Suprapubic skin (tissue), 4 donors: Measurements from ENCODE around the gene PWWP2B. TPM values are rescaled to one million over a fixed set of nuclear protein-coding genes. Genes with fewer than 3 reads are reported as not detected.
A peak's percentile ranks its signal among the peaks of the same experiment; 100 is the strongest.

Experiments used
- DNase-seq, 2 donors: peaks; one replicate each; pipeline ENCODE4 v3.0.0-alpha.2; 2019; ENCODE audit warnings: low spot score in 2 of 2
- H3K27ac ChIP-seq: fragments of 200-600 bp; sonication (generic); one replicate; pipeline ENCODE4 v1.5.1; 2019
- H3K27me3 ChIP-seq: fragments of 200-600 bp; sonication (generic); one replicate; pipeline ENCODE4 v1.5.1; 2019
- H3K36me3 ChIP-seq: fragments of 200-600 bp; sonication (generic); one replicate; pipeline ENCODE4 v1.5.1; 2019
- H3K4me1 ChIP-seq: fragments of 200-600 bp; sonication (generic); one replicate; pipeline ENCODE4 v1.5.1; 2019
- H3K4me3 ChIP-seq: fragments of 200-600 bp; sonication (generic); one replicate; pipeline ENCODE4 v1.5.1; 2019; ENCODE audit warnings: mild to moderate bottlenecking
- H3K9me3 ChIP-seq: fragments of 200-600 bp; sonication (generic); one replicate; pipeline ENCODE4 v1.5.1; 2019
- EP300 ChIP-seq: sonication (generic); formaldehyde crosslinking; IDR thresholded peaks from one replicate; pipeline ENCODE4 v1.6.1; 2017; ENCODE audit warnings: antibody characterized with exemption
- POLR2A ChIP-seq, 2 donors: fragments of 450-650 bp; IDR thresholded peaks; one replicate each; pipeline ENCODE4 v1.6.1; 2017; ENCODE audit warnings: antibody characterized with exemption in 2 of 2, mild to moderate bottlenecking in 2 of 2, moderate library complexity in 2 of 2
- POLR2AphosphoS5 ChIP-seq, 3 donors: sonication (generic); formaldehyde crosslinking; IDR thresholded peaks; one replicate each; pipeline ENCODE4 v1.6.1; 2017; ENCODE audit warnings: antibody characterized with exemption in 3 of 3
- WGBS: methylation state at CpG from one replicate; pipeline ENCODE4 v1.1.5; 2018; 5-methylcytosine and 5-hydroxymethylcytosine counted together
- total RNA-seq, 4 donors: library from RNA; depleted of rRNA; stranded (reverse); fragments of >200 nt; gene quantifications; one replicate each; pipeline ENCODE4 v1.1.0, GENCODE V29; 2016
- TF ChIP-seq, protein P1 (sequence below), 2 donors: fragments of 200-600 bp in 1 of 2; fragments of 450-650 bp in 1 of 2; sonication (generic) in 1 of 2; IDR thresholded peaks; one replicate each; pipeline ENCODE4 v1.5.1; 2016 to 2019; ENCODE audit warnings: antibody characterized with exemption in 2 of 2, mild to moderate bottlenecking in 1 of 2, moderate library complexity in 1 of 2

Gene PWWP2B
- total RNA-seq, 4 donors from 2014 or later = 15.2 to 19.4 (median 18.3) TPM

DNA sequence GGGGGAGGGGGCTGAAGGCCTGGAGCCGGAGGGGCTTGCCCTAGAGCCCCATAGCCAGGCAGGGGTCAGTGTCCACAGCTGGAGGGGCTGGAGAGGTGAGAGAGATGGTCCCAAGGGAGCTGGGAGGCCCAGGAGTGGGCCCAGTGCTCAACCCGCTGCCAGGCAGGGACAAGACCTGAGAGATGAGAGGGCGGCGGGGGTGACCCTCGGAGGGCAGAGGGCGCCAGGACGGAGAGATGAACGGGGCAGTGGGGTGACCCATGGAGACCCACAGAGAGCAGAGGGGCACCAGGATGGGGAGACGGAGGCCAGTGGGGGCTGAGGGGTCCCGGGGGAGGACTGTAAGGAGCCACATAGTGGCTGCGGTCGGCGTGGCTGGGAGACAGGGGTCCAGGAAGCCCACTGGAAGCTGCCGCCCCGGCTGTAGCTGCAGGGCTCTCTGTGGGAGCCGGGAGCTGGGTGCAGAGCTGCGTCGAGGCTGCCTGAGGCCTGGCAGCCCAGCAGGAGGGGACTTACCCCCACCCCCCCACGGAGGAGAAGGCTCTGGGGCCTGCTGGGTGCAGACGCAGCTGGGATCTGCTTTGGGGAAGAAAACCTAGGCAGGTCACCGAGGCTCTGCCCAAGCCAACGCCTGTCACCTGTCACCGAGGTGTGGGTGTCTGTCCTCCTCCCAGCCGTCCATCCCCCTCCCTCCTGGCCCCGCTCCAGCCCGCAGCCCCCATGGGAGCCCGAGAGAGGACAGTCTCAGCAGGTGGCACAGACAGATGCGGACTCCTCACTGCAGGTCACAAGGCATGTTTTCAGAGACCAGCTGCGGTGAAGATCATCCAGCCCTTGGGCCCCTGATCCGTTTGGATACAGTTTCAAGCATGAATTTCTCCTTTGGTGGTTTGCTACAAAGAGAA lies 25.1 kb downstream of the PWWP2B start:
- H3K4me1 ChIP-seq = peaks cover 76% of the 10 kb centered on the region
- no peak for DNase-seq

DNA sequence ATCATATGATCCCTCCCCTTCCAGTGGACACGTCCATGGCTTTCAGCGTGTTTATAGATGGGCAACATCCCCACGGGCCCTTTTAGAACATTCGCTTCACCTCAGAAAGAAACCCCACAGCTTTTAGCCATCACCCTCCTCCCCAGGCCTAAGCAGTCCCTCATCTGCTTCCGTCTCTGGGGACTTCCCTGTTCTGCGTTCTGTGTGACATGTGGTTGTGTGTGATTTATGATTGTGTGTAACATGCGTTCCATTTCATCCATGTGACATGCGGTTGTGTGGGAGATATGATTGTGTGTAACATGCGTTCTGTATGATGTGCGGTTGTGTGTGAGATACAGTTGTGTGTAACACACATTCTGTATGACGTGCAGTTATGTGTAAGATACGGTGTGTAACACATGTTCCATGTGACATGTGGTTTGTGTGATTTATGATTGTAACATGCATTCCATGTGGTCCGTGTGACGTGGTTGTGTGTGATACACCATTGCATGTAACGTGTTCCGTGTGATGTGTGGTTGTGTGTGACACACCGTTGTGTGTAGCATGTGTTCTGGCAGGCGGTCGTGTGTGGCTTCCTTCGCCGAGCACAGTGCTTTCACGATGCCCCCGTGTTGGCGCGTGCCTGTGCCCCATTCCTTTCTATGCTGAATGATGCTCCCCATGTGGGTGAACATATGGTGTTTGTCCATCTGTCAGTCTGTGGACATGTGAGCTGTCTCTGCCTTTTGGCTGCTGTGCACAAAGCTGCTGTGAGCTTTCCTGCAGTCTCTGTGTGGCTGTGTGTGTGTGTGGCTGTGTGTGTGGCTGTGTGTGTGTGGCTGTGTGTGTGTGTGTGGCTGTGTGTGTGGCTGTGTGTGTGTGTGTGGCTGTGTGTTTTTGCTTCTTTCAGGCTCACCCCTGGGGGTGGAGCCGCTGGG lies 26.2 kb downstream of the PWWP2B start:
- H3K27me3 ChIP-seq = no peaks in the 10 kb centered on the region
- no peak for TF ChIP-seq POLR2A (IDR thresholded peaks at IDR 0.05)
- no peak for TF ChIP-seq POLR2AphosphoS5 (IDR thresholded peaks at IDR 0.05)
- no peak for TF ChIP-seq EP300
- TF ChIP-seq, protein P1, sequence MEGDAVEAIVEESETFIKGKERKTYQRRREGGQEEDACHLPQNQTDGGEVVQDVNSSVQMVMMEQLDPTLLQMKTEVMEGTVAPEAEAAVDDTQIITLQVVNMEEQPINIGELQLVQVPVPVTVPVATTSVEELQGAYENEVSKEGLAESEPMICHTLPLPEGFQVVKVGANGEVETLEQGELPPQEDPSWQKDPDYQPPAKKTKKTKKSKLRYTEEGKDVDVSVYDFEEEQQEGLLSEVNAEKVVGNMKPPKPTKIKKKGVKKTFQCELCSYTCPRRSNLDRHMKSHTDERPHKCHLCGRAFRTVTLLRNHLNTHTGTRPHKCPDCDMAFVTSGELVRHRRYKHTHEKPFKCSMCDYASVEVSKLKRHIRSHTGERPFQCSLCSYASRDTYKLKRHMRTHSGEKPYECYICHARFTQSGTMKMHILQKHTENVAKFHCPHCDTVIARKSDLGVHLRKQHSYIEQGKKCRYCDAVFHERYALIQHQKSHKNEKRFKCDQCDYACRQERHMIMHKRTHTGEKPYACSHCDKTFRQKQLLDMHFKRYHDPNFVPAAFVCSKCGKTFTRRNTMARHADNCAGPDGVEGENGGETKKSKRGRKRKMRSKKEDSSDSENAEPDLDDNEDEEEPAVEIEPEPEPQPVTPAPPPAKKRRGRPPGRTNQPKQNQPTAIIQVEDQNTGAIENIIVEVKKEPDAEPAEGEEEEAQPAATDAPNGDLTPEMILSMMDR (IDR thresholded peaks at IDR 0.05) = no peak
- peak overlapping the region; percentile 88 for H3K27ac ChIP-seq
- no peaks in the 10 kb centered on the region for H3K36me3 ChIP-seq
- WGBS = 77% methylated on average over 26 of the region's 26 CpGs
- peaks cover 65% of the 10 kb centered on the region for H3K4me1 ChIP-seq
- no peak overlapping the region for H3K4me3 ChIP-seq
- DNase-seq = no peak
- no peaks in the 10 kb centered on the region for H3K9me3 ChIP-seq

More for the DNA sequence above, 25.1 kb downstream of the PWWP2B start:
- TF ChIP-seq, protein P1 (IDR thresholded peaks at IDR 0.05) = no peak
- TF ChIP-seq EP300 (no peak), POLR2A (IDR thresholded peaks at IDR 0.05) (no peak)
- Histone ChIP-seq H3K9me3 (no peaks in the 10 kb centered on the region), H3K4me3 (peak overlapping the region; percentile 28), H3K27me3 (no peaks in the 10 kb centered on the region), H3K27ac (peak overlapping the region; percentile 88), H3K36me3 (no peaks in the 10 kb centered on the region)
- WGBS = 64% methylated on average over 26 of the region's 30 CpGs

DNA sequence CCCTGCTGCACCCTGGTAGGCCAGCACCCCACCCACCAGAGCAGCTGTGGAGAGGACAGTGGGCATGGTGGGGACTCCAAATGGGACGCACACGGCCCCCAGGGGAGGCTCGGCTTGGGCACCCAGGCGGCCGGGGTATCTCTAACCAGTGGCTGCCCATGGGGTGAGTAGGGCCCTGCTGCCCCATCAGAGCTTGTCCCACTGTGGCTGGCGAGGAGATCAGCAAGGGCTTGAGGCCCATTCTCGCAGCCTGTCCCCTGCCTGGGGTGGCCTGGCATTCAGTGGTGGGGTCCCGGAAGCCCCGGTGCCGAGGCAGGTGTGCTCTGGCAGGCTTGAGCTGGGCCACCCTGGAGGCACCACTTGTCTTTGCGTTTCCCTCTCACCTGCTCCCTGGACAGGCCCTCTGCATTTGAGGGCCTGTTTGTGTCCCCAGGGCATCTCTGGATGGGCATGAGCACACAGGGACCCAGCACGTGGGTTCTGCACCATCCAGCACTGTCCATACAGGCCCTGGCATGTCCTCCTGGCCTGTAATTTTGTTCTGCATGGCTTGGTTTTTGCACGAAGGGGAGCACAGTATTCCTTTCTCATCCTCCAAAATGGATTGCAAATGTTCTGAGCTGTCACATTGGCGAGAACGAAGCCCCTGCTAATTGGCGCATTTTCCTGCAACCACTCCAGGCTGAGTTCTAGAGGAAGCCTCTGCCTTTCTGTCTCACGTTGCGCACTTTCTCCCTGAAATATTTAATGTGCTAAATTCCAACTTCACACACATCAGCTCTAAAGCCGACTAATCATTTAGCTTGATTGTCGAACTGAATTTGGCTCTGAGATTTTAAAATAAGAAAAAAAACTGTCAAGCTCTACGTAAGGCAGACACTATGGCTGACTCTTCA lies 27.2 kb downstream of the PWWP2B start:
- peaks cover 56% of the 10 kb centered on the region for H3K4me1 ChIP-seq
- 68% methylated on average over 14 of the region's 21 CpGs for WGBS
- no peaks in the 10 kb centered on the region for H3K9me3 ChIP-seq
- no peak for DNase-seq
- no peaks in the 10 kb centered on the region for H3K27me3 ChIP-seq
- TF ChIP-seq, protein P1 (IDR thresholded peaks at IDR 0.05) = no peak
- TF ChIP-seq EP300 = no peak
- no peak for TF ChIP-seq POLR2A (IDR thresholded peaks at IDR 0.05)
- no peak for TF ChIP-seq POLR2AphosphoS5 (IDR thresholded peaks at IDR 0.05)
- H3K4me3 ChIP-seq = no peak overlapping the region
- H3K27ac ChIP-seq = peak overlapping the region; percentile 20
- H3K36me3 ChIP-seq = no peaks in the 10 kb centered on the region

DNA sequence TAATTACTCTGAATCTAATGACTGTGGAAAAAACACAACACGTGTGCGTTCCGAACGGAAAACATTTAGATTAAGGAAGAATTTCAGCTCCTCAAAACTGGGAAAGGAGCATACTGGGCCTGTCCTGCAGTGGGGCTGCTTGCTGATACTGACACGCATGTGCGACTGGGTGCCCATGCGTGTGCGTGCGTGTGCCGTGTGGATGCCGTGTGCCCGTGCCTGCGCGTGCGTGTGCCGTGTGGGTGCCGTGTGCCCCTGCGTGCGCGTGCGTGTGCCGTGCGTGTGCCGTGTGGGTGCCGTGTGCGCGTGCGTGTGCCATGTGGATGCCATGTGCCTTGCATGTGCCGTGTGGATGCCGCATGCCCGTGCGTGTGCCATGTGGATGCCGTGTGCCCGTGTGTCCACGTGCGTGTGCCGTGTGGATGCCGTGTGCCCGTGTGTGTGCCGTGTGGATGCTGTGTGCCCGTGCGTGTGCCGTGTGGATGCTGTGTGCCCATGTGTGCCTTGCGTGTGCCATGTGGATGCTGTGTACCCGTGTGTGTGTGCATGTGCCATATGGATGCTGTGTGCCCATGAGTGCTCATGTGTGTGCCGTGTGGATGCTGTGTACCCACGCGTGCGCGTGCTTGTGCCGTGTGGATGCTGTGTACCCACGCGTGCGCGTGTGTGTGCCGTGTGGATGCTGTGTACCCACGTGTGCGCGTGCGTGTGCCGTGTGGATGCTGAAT lies 28.2 kb downstream of the PWWP2B start:
- Histone ChIP-seq H3K4me1 (peaks cover 56% of the 10 kb centered on the region), H3K27ac (no peak overlapping the region), H3K9me3 (no peaks in the 10 kb centered on the region), H3K4me3 (no peak overlapping the region), H3K36me3 (no peaks in the 10 kb centered on the region), H3K27me3 (no peaks in the 10 kb centered on the region)
- TF ChIP-seq POLR2A (IDR thresholded peaks at IDR 0.05) = no peak
- TF ChIP-seq EP300 = no peak
- TF ChIP-seq, protein P1 (IDR thresholded peaks at IDR 0.05) = no peak
- TF ChIP-seq POLR2AphosphoS5 (IDR thresholded peaks at IDR 0.05) = no peak
- DNase-seq = no peak
- 93% methylated on average over 48 of the region's 61 CpGs for WGBS
